Thyroid gland (tissue), 4 donors: ENCODE results near the gene IL25.

Experiments
- CTCF ChIP-seq, 6 experiments: fragments of 200-600 bp in 3 of 6; fragments of 450-650 bp in 3 of 6; sonication (generic) in 3 of 6; IDR thresholded peaks; one replicate each; pipeline ENCODE4 v1.5.1; 2016 to 2019; ENCODE audit warnings: antibody characterized with exemption in 6 of 6, mild to moderate bottlenecking in 2 of 6, inconsistent platforms in 1 of 6, moderate library complexity in 1 of 6
- POLR2A ChIP-seq, 2 donors: fragments of 450-650 bp; IDR thresholded peaks; one replicate each; pipeline ENCODE4 v1.6.1; 2017; ENCODE audit warnings: antibody characterized with exemption in 2 of 2, mild to moderate bottlenecking in 2 of 2, moderate library complexity in 1 of 2

- TF ChIP-seq POLR2A (IDR thresholded peaks at IDR 0.05) (no peak), CTCF (IDR thresholded peaks at IDR 0.05) (no peak)
Observed at GRCh38 chr14:23377573-23378563, 5.3 kb downstream of the IL25 start.
